NCI-H2171 treated with DMSO at 0.1 percent for 48 hours (cell line): Measurements from ENCODE around the gene SMG7.

Source experiments
- DNase-seq: peaks from one replicate; lab custom pipeline; 2025; lab: John Stamatoyannopoulos, UW

Gene SMG7

DNA sequence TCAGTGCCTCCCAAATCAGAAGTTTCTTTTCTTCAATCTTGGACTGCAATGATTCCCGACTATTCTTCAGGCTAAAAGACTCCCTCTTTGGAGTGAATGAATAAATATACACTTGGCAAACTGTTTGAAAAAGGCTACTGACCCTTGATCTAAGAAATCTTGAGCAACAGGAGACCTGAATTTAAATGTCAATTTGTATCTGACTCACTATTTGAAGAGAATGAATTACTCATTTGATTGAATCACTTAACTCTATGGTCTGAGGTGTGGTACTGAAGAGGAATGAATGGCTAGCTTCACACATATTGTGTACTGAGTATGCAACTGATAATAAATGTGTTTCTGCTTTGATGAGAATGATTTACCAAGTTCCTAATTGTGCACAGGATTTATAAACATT is 4.6 kb upstream of the SMG7 start:
- no peak for DNase-seq

DNA sequence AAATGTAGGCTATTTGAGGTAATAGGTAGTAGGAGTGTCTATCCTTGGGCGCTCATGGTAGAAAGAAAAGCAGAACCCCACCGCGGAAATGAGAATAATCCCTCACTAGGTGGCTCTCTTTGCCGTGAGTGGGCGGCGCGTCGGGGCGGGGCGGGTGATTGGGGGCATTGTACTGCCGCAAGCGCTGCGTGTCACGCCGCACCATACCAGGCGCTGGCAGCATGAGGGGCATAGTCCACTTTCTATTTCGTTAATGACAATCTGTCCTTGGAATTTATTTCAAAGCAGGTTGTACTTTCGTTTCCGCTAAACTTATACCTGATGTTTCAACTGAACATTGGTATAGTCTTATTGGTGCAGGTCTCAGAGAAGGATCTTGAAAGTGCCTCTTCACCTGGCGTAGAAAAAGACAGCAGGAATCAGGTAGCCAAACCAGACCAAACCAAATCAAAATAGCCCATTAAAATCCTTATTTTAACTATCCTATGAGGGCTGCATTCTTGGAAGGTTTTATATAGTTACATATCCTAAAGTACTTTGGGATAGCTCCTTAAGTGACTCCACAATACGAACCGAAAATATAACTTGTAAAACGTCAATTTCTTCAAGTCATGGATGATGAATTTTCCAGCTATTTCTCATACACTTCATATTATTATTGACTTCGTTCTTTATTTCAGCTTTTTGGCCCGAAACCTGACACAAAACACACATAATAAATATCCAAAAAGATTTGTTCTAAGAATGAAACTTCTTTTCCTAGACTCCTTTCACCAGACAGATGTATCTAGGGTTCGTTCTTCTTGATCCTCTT is 1.9 kb upstream of the SMG7 start:
- peak; percentile 88 for DNase-seq

DNA sequence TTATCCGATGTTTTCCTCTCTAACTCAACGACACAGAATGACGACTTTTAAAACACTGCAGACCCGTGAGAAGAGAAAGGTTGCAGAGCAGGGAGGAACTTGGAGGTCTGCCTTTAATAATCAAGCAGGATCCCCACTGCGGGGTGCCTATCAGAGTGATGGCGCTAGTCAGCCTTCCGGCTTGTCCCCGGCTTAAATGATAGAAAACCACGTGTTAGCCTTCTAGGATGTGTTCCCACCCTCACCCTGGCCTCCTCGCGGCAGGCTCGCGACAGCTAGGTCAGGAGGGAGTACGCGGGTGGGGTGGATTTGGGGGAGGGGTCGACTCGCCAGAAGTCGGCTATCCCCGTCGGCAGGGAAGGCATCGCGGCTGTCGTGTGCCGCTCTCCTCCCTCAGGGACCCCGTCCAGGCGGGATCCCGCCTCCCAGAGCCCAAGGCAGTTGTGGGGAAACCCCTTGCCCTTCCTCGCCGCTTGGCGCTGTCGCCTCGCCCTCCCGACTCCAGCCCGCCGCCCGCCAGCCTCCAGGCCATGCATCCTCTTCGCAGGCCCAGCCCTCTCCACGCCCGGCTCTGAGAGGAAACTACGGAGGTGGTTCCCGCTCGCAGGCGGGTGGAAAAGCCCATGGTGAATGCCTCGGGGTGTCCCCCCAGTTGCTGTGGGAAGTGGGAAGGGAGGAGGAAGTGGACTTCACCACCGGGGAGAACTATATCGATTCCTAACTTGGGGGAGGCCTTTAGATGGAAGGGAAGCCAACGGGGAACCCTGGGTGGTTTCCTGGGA is 1.1 kb upstream of the SMG7 start:
- DNase-seq: peak; percentile 92

DNA sequence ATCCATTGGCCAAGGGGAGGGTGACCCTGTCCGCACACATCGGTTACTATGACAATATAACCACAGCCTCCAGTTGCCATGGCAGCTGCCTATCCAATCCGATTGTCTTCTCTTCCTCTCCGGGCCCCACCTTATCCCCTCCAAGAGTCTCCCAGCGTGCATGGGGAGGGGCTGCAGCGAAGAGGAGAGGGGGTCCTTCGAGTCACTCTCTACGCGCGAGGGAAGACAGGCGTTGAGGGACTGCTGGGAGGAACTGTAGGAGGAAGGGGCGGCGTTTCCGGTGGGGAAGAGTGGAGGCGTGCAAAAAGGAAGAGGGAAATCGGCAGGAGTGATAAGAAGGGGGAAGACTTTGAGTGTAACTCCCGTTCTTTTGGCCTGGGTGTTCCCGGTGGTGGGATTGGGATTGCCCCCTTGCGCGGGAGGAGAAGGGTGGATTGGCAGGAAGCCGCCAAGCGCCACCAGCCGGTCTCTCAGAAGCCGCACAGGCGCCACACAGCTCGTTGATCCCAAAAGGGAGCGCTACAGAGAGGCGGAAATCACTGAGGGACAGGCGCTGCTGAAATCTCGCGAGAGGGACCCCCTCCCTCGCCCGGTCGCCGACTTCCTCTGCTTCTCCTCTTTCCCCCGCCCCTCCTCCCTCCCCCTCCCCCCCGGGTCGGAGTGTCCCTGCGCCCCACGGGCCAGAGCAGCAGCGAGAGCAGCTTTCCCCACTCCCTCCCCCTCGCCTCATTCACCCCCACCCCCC is 384 bp upstream of the SMG7 start:
- peak; percentile 99 for DNase-seq

DNA sequence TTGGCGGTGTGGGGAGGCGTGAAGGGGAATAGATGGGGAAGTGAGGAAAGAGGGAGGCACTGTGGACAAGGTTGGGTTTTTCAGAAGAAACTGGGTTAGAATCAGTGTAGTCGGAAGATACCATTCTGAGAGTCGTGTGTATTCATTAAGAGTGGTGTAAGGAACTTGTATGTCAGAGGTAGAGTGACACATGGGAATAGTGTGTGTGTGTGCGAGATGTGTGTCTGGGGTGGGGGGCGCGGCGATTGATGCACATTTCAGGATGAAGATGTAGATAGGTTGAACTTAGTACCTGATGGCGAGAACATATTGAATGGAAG is 878 bp downstream of the SMG7 start:
- no peak for DNase-seq

DNA sequence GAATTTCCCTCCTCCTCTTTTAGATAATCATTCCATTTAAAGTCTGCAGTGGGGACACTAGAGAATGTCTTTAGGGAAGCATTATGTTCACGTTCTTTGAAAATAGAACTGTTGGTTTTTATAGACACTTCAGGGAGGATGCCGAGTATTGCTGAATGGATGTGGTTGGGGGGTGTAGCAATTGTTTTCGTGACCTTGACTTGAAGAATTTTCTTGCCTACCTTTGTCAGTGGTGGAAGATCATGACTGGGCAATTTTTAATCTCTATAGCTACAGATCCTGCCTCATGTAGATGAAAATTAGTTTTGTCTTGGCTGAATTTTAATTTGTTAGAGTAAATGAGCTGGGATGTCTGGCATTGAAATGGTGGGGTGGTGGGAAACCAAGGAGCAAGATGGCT is 3.8 kb downstream of the SMG7 start:
- DNase-seq: no peak

DNA sequence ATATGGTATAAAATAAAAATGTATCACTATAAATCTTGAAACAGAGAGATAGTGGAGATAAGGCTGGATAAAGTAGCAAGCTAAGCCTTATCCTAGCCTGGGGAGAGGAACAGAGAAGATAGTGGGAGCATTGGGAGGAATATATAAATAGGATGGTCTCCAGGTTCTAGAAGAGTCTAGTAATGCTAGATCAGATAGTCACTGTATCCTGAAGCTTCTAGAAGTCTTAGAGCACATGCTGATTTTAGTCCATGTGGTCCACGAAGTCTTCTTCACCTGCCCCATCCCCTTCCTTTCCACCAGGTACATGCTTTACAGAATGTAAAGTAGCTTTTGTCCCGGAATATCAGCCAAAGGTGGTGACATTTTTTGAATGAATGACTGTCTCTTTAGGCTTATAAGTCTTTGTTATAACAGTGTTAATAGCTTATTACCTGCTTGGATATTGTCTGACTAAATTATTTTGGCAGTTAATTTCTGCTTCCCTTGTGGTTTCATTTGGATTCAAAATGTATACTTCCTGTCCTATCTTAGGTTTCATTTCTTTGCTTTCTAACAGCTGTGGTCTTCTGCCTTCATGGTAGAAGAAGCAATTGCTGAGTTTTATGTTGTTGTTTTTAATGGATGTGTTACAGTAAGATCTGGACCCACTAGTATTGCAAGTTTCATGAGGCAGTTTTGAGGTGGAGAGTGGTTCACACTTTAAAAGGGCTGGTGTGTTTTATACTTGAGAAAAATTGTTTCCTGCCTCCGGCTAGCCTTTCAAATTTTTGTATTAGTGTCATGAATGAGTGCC is 5.9 kb downstream of the SMG7 start:
- peak; percentile 30 for DNase-seq

DNA sequence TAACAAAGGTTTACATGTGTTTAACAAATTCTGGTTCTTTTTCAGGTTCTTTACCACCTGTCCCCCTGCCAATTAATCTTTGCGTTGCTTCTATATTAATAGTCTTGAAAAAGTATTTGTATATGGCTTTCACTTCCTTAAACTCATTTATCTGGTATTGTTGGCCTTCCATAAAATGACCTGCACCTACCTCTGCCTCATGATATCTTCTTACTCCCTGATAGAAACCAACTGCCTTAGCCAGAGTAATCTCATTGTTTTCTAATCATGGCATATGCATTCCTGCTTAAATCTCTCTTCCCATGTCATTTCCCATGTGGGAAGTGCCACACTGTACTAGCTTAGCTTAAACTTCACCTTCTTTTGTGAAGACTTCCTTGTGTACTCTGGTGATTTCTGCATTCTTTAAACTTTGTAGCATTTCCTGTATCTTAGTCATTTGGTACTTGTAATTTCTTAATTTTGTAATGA is 8.7 kb downstream of the SMG7 start:
- no peak for DNase-seq

DNA sequence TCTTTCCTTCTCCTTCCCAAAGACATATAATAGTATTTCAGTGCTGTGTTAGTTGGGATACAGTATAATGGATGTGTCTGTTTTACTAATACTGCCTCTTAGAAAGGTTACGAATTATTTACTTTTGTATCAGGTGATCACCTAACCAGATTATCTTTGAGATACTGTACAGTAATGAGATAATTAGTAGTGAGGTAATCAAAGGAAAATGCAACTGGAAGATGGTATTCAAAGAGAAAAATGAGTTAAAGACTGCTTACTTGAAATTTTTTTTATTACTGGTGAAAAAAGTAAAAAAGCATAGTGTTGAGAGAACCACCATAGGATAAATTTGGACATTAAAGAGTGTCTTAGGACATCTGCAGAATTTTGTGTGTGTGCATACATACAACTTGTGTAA is 10.9 kb downstream of the SMG7 start:
- DNase-seq: no peak

DNA sequence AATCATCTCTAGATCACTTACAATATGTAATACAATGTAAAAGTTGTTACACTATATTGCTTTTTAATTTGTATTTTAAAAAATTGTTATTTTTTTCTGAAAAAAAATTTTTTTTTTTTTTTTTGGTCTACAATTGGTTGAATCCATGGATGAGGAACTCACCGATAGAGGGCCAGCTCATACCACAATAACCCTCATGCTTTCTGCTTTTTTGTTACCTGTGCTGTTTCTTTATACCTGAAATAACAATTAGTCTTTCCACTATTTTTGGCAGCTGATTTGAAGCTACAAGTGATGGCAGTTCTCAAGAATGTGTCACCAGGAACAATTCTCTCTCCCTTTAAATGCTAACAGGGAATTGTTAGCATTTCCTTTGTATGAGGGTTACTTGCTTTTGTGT is 12.0 kb downstream of the SMG7 start:
- no peak for DNase-seq

DNA sequence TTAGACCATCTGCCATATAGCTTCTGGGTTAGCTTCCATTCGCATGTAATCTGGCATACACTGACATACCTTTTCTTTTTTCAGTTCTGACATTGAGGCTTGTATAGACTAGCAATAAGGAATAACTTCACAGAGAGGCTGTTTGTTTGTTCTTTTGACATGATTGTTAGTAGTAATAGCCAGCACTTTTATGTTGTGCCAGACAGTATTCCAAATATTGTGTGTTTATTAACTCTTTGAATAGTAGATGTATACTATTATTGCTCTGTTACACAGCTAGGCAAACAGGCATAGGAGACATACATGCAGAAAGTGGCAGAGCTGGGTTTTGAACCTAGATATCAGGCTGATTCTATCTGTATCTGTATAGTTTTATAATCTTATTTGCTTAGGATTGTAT is 12.6 kb downstream of the SMG7 start:
- no peak for DNase-seq

DNA sequence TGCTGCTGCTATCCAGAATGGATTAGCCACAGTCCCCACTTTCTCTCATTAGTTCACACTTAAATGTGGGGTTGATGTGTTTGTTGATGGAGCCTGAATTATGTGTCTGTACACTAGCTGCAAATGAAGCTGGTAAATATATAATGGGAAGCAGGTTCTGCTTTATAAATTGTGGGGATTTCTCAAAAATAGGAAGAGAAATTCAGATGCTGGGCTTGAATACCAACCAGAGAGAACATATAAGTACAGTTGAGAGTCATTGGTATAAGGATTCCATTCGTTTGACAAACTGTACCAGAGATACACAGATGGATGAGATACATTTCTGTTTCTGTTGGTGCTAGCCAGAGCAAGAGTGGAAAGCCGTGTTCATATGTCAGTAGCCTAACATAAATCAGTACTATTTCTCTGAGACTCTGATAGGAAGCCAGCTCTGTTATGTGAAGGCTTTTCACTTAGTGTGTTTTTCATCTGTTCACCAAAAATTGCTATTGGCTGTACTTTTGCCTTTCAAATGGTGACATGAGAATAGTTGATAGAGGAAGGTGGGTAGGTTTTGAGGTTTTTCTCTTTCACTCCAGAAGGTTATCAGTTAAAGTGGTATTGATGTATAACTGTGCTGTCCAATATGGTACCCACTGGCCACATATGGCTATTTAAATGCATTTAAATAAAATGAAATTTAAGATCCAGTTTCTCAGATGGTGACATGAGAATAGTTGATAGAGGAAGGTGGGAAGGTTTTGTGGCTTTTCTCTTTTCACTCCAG is 15.6 kb downstream of the SMG7 start:
- DNase-seq: no peak

DNA sequence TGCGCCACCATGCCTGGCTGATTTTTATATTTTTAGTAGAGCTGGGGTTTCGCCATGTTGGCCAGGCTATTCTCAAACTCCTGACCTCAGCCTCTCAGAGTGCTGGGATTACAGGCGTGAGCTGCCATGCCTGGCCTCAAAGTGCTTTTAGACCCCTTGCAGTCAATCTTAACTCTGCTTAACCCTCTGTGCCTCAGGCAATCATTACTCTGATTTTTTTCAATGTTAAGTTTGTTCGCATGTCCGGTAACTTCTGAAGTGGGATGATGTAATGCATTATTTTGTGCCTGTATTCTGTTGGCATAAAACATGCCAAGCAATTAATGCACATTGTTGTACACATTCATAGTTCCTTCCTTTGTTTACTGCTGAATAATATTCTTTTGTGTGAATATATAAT is 18.6 kb downstream of the SMG7 start:
- DNase-seq: no peak

DNA sequence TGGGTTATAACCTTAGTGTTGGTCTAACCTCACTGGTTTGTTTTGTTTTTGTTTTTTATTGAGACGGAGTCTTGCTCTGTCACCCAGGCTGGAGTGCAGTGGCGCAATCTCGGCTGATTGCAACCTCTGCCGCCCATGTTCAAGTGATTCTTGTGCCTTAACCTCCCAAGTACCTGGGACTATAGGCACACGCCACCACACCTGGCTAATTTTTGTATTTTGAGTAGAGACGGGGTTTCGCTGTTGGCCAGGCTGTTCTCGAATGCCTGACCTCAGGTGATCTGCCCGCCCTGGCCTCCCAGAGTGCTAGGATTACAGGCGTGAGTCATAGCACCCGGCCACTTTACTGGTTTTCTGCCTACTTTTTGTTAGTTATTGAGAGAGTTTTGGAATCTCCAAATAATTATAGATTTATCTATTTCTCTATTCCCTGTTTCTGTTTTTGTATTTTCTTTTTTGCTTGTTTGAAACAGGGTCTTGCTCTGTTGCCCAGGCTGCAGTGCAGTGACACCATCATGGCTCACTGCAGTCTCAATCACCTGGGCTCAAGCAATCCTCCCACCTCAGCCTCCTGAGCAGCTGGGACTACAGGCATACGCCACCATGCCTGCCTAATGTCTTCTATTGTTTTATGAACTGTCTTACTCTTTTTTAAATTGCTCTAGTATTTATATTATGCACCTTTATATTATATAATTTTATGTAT is 21.4 kb downstream of the SMG7 start:
- DNase-seq: peak; percentile 52

DNA sequence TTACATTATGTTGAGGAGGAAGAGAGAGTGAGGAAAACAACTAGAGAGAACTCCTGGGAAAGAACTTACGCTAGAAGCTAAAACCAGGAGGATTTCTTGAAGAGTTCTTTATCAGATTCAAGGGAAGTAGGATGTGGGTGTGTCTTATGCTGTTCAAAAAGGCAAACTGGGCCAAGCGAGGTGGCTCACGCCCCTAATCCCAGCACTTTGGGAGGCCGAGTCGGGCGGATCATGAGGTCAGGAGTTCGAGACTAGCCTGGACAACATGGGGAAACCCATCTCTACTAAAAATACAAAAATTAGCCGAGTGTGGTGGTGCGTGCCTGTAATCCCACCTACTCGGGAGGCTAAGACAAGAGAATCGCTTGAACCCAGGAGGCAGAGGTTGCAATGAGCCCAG is 23.1 kb downstream of the SMG7 start:
- DNase-seq: no peak

DNA sequence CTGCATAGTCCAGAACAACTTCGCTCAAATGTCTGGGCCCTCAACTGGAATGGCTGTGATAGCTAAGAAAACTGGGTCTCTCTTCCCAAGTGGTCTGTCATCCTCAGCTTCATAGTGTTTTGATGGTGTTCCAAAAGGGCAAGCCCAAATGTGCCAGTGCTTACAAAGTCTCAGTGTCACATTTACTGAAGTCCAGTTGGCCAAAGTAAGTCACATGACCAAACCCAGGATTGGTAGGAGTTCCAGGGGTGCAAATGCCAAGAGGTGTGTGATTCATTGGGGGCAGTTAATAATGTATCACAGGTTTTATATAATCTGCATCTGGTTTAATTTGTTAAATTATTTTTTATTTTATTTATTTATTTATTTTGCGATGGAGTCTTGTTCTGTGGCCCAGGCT is 24.9 kb downstream of the SMG7 start:
- DNase-seq: no peak

DNA sequence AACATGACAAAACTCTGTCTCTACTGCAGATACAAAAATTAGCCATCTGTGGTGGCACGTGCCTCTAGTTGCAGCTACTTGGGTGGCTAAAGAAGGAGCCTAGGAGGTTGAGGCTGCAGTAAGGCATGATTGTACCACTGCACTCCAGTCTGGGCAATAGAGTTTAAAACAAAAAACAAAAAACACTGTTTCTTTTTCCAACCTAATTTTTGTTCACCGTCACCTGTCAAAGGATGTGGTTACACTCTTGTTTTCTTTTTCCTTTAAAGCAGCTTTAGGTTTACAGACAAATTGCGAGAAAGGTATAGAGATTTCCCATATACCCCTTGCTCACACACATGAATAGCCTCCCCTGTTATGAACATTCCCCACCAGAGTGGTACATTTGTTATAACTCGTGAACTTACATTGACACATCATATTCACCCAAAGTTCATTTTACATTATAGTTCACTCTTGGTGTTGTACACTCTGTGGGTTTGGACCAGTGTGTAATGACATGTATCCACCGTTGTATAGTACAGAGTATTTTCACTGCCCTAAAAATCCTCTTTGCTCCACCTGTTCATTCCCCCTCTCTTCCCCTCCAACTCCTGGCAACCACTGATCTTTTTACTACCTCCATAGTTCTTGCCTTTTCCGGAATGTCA is 26.2 kb downstream of the SMG7 start:
- no peak for DNase-seq

DNA sequence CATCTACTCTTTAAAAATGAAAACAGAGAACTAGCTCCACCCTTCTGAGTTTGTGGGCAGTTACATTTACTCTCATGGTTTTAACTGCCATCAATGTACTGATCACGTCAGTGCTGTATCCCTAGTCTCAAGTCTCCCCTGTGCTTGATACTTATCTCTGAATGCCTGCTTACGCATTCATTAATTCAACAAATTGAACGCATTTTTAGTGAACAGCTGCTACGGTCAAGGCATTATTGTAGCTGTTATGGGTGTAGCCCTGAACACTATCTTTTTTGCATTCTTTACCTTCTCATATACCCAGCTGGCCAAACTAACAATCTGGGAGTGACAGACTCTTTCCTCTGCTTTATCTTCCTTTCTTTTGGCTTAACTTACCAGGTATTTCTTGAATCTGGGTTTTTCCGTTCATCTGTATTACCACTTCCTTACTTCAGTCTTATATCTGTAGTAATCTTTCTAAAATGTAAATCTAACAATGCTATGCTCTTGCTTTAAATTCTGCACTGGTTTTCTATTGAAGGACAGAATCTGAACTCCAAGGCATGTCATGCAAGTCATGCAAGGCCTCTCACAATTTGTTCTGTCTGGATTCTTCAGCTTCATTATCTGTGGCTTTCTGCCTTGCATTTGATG is 33.3 kb downstream of the SMG7 start:
- no peak for DNase-seq

DNA sequence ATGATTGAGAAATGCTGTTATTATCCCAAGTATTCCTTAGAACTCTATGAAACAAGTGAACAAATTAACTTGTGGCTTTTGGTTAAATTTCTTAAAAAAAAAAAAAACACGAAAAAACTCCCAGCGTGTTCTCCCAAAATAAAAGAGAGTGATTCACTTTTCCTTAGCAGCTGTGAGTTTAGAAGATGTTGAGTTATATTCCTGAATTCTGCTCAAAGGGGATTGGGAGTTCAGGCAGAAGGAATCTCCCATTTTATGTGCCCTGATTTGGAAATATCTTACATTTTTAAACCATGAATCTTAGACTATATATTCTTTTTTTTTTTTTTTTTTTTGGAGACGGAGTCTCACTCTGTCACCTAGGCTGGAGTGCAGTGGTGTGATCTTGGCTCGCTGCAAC is 34.3 kb downstream of the SMG7 start:
- no peak for DNase-seq

DNA sequence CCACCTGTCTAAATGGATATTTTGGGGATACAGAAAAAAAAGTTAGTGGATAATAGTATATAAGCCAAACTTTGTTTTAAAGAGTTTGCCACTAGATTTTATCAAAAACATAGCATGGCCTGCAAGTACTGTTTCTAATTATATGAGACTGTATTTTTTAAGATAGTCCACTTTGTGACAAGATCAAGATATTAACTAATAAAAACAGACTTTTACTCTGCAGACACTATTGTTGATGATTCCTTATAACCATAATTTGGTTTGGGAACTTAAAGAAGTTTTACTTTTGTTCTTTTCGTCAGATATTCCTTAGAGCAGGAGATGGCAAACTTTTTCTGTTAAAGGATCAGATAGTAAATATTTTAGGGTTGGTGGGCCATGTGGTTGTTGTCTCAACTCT is 36.4 kb downstream of the SMG7 start:
- DNase-seq: no peak
